Tibial artery (tissue), 4 donors: ENCODE data around the gene GPR176.
A peak's percentile ranks its signal among the peaks of the same experiment; 100 is the strongest.

Source experiments
- DNase-seq, 2 donors: peaks; one replicate each; pipeline ENCODE4 v3.0.0-alpha.2; 2019
- H3K27ac ChIP-seq, 2 donors: fragments of 200-600 bp; sonication (generic) in 1 of 2; 1 replicate in 1 of 2; 2 replicates in 1 of 2; pipeline ENCODE4 v1.5.1; 2018 to 2019; ENCODE audit warnings: mild to moderate bottlenecking in 1 of 2
- H3K27me3 ChIP-seq, 2 donors: fragments of 200-600 bp; sonication (generic) in 1 of 2; one replicate each; pipeline versions ENCODE4 v1.5.1 to v1.6.0; 2016 to 2019
- H3K36me3 ChIP-seq, 3 donors: fragments of 200-600 bp; sonication (generic) in 2 of 3; one replicate each; pipeline ENCODE4 v1.5.1; 2016 to 2019; ENCODE audit warnings: mild to moderate bottlenecking in 2 of 3
- H3K4me1 ChIP-seq, 4 donors: fragments of 200-600 bp; sonication (generic) in 2 of 4; 1 replicate in 3 of 4; 2 replicates in 1 of 4; pipeline ENCODE4 v1.5.1; 2016 to 2019
- H3K4me3 ChIP-seq, 2 donors: fragments of 200-600 bp; sonication (generic) in 1 of 2; 1 replicate in 1 of 2; 2 replicates in 1 of 2; pipeline ENCODE4 v1.5.1; 2018 to 2019; ENCODE audit warnings: mild to moderate bottlenecking in 2 of 2
- H3K9me3 ChIP-seq, 3 donors: fragments of 200-600 bp; sonication (generic) in 1 of 3; one replicate each; pipeline ENCODE4 v1.5.1; 2016 to 2019
- intact Hi-C: fragments of 100-400 bp; cut with DNase I; formaldehyde crosslinking; loops from one replicate; pipeline ENCODE4 v1.15.0; 2023; ENCODE audit warnings: low total_unique reads
- TF ChIP-seq, protein P1 (sequence below), 2 experiments: fragments of 200-600 bp in 1 of 2; fragments of 450-650 bp in 1 of 2; IDR thresholded peaks; one replicate each; pipeline ENCODE4 v1.5.1; 2017 to 2019; ENCODE audit warnings: antibody characterized with exemption in 2 of 2, mild to moderate bottlenecking in 1 of 2, moderate library complexity in 1 of 2

The GPR176 gene

DNA sequence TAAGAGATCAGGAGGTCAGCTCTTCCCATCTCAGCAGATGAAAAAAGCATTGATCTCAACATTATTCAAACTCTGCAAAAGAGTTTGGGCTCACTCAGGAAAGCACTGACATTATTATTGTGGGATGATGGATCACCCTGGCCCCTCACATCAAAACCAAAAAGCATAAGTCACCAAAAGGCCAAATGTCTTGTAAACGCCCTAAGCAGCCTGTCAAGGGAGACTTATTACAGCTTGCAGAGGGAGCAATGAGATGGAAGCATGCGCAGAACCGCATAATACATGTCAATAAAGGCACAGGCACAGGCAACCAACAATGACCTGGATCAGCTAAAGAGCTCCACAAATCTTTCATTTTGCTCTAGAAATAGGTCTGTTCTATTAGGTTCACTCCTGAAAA, 142.0 kb downstream of the GPR176 start:
- TF ChIP-seq, protein P1, sequence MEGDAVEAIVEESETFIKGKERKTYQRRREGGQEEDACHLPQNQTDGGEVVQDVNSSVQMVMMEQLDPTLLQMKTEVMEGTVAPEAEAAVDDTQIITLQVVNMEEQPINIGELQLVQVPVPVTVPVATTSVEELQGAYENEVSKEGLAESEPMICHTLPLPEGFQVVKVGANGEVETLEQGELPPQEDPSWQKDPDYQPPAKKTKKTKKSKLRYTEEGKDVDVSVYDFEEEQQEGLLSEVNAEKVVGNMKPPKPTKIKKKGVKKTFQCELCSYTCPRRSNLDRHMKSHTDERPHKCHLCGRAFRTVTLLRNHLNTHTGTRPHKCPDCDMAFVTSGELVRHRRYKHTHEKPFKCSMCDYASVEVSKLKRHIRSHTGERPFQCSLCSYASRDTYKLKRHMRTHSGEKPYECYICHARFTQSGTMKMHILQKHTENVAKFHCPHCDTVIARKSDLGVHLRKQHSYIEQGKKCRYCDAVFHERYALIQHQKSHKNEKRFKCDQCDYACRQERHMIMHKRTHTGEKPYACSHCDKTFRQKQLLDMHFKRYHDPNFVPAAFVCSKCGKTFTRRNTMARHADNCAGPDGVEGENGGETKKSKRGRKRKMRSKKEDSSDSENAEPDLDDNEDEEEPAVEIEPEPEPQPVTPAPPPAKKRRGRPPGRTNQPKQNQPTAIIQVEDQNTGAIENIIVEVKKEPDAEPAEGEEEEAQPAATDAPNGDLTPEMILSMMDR (IDR thresholded peaks at IDR 0.05): no peak

DNA sequence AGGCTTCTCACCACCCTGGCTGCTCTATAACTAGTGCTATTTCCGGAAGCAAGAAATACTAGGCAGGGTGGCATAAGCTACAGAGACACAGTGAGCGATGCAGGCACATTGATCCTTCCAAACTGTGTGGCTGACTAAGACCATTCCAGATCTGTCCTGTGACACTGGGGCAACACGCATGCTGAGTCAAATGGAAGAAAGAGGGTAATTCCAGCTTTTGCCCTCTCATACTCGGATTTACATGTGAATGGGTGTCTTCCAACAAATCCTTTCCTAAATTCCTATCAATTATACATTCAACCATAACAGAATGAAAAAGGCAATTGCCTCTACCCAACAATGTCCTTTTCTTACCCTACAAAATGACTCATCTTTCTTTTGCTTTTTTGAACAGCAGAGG, 142.6 kb downstream of the GPR176 start:
- Histone ChIP-seq H3K9me3 (no peaks in the 10 kb centered on the region), H3K27ac (no peak overlapping the region), H3K4me3 (no peak overlapping the region), H3K36me3 (no peaks in the 10 kb centered on the region), H3K4me1 (peaks cover 0 to 5% (median 0%) of the 10 kb centered on the region in 4 donors), H3K27me3 (no peaks in the 10 kb centered on the region)
- no peak for DNase-seq
- intact Hi-C loops: no loop called here
- TF ChIP-seq, protein P1 (IDR thresholded peaks at IDR 0.05): no peak

More for the DNA sequence above, 142.0 kb downstream of the GPR176 start:
- peaks cover 0 to 5% (median 0%) of the 10 kb centered on the region in 4 donors for H3K4me1 ChIP-seq
- no peaks in the 10 kb centered on the region for H3K36me3 ChIP-seq
- DNase-seq: no peak
- no peaks in the 10 kb centered on the region for H3K9me3 ChIP-seq
- intact Hi-C loops: no loop called here
- no peaks in the 10 kb centered on the region for H3K27me3 ChIP-seq
- H3K27ac ChIP-seq: no peak overlapping the region
- H3K4me3 ChIP-seq: no peak overlapping the region

DNA sequence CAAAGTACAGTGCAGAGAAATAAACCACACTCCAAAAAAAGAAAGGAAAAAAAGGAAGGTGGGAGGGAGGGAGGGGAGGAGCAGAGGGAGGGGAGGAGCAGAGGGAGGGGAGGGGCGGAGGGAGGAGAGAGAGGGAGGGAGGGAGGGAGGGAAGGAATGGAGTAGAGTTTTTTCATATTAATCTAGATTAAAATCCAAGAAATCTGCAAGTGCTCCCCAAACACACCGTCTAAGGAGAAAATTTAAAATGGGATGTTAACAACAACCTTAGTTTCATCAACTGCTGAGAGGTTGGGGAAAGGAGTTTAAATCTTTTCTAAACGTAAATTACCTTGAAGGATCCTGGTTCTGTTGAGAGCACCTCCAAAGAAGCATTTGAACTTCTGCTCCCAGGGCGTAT, 144.0 kb downstream of the GPR176 start:
- no peak overlapping the region for H3K4me3 ChIP-seq
- H3K9me3 ChIP-seq: no peaks in the 10 kb centered on the region
- intact Hi-C loops: no loop called here
- H3K4me1 ChIP-seq: peaks cover 0 to 3% (median 1%) of the 10 kb centered on the region in 4 donors
- H3K27me3 ChIP-seq: no peaks in the 10 kb centered on the region
- no peak overlapping the region for H3K27ac ChIP-seq
- no peak for DNase-seq
- no peaks in the 10 kb centered on the region for H3K36me3 ChIP-seq
- TF ChIP-seq, protein P1 (IDR thresholded peaks at IDR 0.05): no peak

DNA sequence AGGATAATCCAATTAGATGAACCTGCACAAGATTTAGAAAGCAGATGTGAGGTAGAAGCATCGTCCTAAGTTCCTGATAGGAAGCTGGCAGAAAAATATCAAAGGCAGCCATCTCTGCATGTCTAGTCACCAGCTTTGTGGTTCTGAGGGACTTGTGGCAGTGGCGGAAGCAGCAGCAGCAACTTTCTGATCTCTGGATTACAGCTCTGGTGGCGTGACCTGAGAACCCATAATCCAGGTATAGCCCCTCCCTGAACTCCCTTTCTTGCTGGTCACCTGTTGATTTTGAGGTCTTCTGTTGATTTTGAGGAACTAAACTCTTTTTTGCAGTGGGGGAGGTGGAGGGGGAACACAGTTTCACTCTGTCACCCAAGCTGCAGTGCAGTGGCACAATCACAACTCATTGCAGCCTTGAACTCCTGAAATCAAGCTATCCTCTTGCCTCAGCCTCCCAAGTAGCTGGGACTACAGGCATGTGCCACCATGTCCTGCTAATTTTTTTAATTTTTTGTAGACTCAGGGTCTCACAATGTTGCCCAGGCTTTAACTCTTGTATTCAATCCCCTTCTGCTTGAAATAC, 145.3 kb downstream of the GPR176 start:
- no peaks in the 10 kb centered on the region for H3K9me3 ChIP-seq
- intact Hi-C loops: no loop called here
- no peaks in the 10 kb centered on the region for H3K36me3 ChIP-seq
- TF ChIP-seq, protein P1 (IDR thresholded peaks at IDR 0.05): no peak
- H3K27ac ChIP-seq: no peak overlapping the region
- peaks cover 0 to 7% (median 2%) of the 10 kb centered on the region in 4 donors for H3K4me1 ChIP-seq
- no peak overlapping the region for H3K4me3 ChIP-seq
- H3K27me3 ChIP-seq: no peaks in the 10 kb centered on the region
- DNase-seq: no peak

DNA sequence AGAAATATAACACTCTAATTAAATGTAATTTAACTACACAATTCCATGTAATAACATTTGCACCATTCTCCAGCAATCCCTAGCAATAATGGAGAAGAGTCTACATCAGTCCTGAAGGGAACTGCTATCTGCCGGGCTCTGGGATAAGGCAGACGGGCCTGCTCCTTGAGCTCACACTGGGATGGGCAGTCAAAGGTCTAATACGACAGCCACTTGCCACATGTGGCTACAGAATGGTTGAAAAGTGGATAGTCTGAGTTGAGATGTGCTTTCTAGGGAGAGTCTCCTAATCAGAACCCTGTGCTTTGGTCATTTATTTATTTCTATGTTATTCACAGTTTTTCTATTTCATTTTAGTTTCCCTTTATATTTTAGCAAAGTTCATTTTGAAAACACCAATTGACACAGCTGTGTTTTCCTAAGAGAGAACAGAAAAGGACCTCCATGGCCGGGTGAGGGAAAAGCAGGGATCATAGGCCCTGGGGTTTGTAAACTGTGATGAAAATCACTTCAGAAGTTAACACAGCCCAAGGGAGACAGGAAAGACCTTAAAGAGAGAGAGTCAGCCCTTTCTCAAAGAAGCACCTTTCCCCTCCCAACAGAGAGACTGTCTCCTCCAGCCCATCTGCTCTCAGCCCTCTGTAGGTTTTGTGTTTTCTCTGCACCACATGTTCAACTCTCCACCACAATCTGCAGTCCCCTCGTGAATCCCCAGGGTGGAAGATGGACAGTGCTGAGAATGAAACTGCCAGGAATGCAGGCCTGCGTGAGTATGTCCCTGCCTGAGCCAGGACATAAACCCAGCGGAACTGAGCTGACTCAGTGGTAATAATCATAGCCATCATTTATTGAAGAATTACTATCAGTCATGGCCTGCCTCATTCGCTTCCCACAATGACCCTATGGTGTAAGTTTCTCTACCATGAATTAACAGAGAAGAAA, 149.0 kb downstream of the GPR176 start:
- no peaks in the 10 kb centered on the region for H3K9me3 ChIP-seq
- intact Hi-C loops: no loop called here
- no peaks in the 10 kb centered on the region for H3K27me3 ChIP-seq
- TF ChIP-seq, protein P1 (IDR thresholded peaks at IDR 0.05): no peak
- DNase-seq: peak in 1 of 2 donors; percentile 30
- H3K27ac ChIP-seq: peak overlapping the region; percentile 52 to 56
- H3K36me3 ChIP-seq: no peaks in the 10 kb centered on the region
- H3K4me3 ChIP-seq: no peak overlapping the region
- peaks cover 0 to 7% (median 2%) of the 10 kb centered on the region in 4 donors for H3K4me1 ChIP-seq
